Breast epithelium (tissue), 3 donors: ENCODE measurements around the gene AKR1A1.

ENCODE experiments used
- POLR2A ChIP-seq: fragments of 450-650 bp; IDR thresholded peaks from one replicate; pipeline ENCODE4 v1.6.1; 2016; ENCODE audit warnings: antibody characterized with exemption, mild to moderate bottlenecking, moderate library complexity
- POLR2AphosphoS5 ChIP-seq, 3 donors: sonication (generic); formaldehyde crosslinking; IDR thresholded peaks; one replicate each; pipeline ENCODE4 v1.6.1; 2017; ENCODE audit warnings: antibody characterized with exemption in 3 of 3
- TF ChIP-seq, protein P1 (sequence below), 3 donors: fragments of 450-650 bp; IDR thresholded peaks; one replicate each; pipeline ENCODE4 v1.5.1; 2016 to 2017; ENCODE audit warnings: antibody characterized with exemption in 3 of 3, mild to moderate bottlenecking in 3 of 3, moderate library complexity in 3 of 3

DNA sequence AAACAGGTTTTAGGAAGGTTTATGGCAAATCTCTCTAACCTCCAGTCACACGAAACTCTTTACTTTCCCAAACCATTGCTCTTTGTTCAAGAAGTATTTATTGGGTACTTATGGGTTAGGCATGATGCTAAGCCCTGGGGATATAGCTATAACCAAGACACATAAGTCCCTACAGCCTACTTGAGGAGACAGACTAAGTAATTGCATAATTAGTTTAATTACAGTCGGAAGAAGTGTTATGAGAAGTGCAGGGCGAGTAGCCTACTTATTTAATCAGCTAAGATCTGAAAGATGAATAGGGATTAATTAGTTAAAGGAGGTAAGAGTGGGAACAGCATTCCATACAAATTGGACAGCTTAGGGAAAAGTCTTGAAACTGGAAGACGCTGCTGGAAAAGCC, 20.0 kb downstream of the AKR1A1 start:
- TF ChIP-seq POLR2A (no peak), POLR2AphosphoS5 (IDR thresholded peaks at IDR 0.05) (no peak)
- TF ChIP-seq, protein P1, sequence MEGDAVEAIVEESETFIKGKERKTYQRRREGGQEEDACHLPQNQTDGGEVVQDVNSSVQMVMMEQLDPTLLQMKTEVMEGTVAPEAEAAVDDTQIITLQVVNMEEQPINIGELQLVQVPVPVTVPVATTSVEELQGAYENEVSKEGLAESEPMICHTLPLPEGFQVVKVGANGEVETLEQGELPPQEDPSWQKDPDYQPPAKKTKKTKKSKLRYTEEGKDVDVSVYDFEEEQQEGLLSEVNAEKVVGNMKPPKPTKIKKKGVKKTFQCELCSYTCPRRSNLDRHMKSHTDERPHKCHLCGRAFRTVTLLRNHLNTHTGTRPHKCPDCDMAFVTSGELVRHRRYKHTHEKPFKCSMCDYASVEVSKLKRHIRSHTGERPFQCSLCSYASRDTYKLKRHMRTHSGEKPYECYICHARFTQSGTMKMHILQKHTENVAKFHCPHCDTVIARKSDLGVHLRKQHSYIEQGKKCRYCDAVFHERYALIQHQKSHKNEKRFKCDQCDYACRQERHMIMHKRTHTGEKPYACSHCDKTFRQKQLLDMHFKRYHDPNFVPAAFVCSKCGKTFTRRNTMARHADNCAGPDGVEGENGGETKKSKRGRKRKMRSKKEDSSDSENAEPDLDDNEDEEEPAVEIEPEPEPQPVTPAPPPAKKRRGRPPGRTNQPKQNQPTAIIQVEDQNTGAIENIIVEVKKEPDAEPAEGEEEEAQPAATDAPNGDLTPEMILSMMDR (IDR thresholded peaks at IDR 0.05): no peak
